GM19324 (cell line): ENCODE measurements around the gene PNLDC1.

Source experiments
- ATAC-seq: cut with Tn5 transposase; IDR thresholded peaks from one replicate; pipeline ENCODE4 v1.9.1; 2021; ENCODE audit warnings: mild to moderate bottlenecking, moderate library complexity; ENCODE audit not compliant: unreplicated experiment, low FRiP score

The PNLDC1 gene

GRCh38 chr6:159800141-159800865 is at the start of gene PNLDC1:
Gene PNLDC1 (plus strand): TSS chr6:159800276. CDS start chr6:159800308, 32 bp downstream.
- ATAC-seq = no peak

GRCh38 chr6:159751448-159751847 is 48.6 kb upstream of the PNLDC1 start:
- no peak for ATAC-seq

- no peak for ATAC-seq
These were observed 46.8 kb upstream of the PNLDC1 start for GRCh38 chr6:159753081-159753872.

GRCh38 chr6:159754401-159754800 is 45.7 kb upstream of the PNLDC1 start:
- no peak for ATAC-seq

- no peak for ATAC-seq
These were observed 44.8 kb upstream of the PNLDC1 start for GRCh38 chr6:159754959-159755914.

GRCh38 chr6:159756508-159756907 is 43.6 kb upstream of the PNLDC1 start:
- ATAC-seq = no peak

- ATAC-seq = no peak
These were observed 41.8 kb upstream of the PNLDC1 start for GRCh38 chr6:159758031-159759001.

- ATAC-seq = no peak
These were observed 40.4 kb upstream of the PNLDC1 start for GRCh38 chr6:159759645-159760044.

- ATAC-seq = no peak
These were observed 39.4 kb upstream of the PNLDC1 start for GRCh38 chr6:159760602-159761057.

- ATAC-seq = peak; percentile 10
These were observed 38.8 kb upstream of the PNLDC1 start for GRCh38 chr6:159761129-159761872.

GRCh38 chr6:159761873-159762680 is 38.0 kb upstream of the PNLDC1 start, which contains the start of gene ACAT2:
Gene ACAT2 (plus strand): TSS chr6:159762045. CDS start chr6:159762088, 43 bp downstream.
- ATAC-seq = peak; percentile 97

- peak; percentile 0 for ATAC-seq
These were observed 37.3 kb upstream of the PNLDC1 start for GRCh38 chr6:159762681-159763293.

GRCh38 chr6:159766906-159767305 is 33.2 kb upstream of the PNLDC1 start:
- no peak for ATAC-seq

GRCh38 chr6:159769470-159769869 is 30.6 kb upstream of the PNLDC1 start:
- ATAC-seq = no peak

- ATAC-seq = no peak
These were observed 27.9 kb upstream of the PNLDC1 start for GRCh38 chr6:159772196-159772595.

GRCh38 chr6:159777240-159777904 is 22.7 kb upstream of the PNLDC1 start:
- ATAC-seq = no peak

- ATAC-seq = no peak
These were observed 21.9 kb upstream of the PNLDC1 start for GRCh38 chr6:159778131-159778530.
